K562 (cell line): ENCODE measurements around the gene FTH1. TPM values are rescaled to one million over a fixed set of nuclear protein-coding genes. Genes with fewer than 3 reads are reported as not detected.

Experiments used
- ARID1B ChIP-seq: fragments of 450-650 bp; IDR thresholded peaks from 2 replicates; pipeline ENCODE4 v1.6.1; 2016; ENCODE audit warnings: antibody characterized with exemption, mild to moderate bottlenecking, inconsistent platforms
- ATF7 ChIP-seq: fragments of 450-650 bp; IDR thresholded peaks from 2 replicates; pipeline ENCODE4 v1.7.1; 2014; ENCODE audit warnings: mild to moderate bottlenecking, moderate library complexity
- CBFB ChIP-seq: sonication (generic); formaldehyde crosslinking; IDR thresholded peaks from 2 replicates; pipeline ENCODE4 v1.4.0; 2020; ENCODE audit warnings: mild to moderate bottlenecking, missing genetic modification reagents
- CBX2 ChIP-seq: fragments of 200-600 bp; sonication (generic); IDR thresholded peaks from one replicate; pipeline ENCODE4 v1.6.1; 2012; ENCODE audit warnings: mild to moderate bottlenecking, low read length, inconsistent platforms; ENCODE audit not compliant: insufficient read depth, poor library complexity, severe bottlenecking
- CHD4 ChIP-seq: fragments of 200-600 bp; sonication (generic); IDR thresholded peaks from 3 replicates; pipeline ENCODE4 v1.6.1; 2012; ENCODE audit warnings: low read depth, mild to moderate bottlenecking, mixed read lengths, low read length, inconsistent platforms; ENCODE audit not compliant: insufficient read depth, insufficient replicate concordance, poor library complexity, severe bottlenecking
- HCFC1 ChIP-seq: IDR thresholded peaks from 2 replicates; pipeline ENCODE4 v1.6.1; 2012; ENCODE audit warnings: low read depth, low read length, improper control_type of control experiment
- KDM2B ChIP-seq: fragments of 250-450 bp; sonication (Bioruptor Pico); IDR thresholded peaks from 2 replicates; pipeline ENCODE4 v1.8.0; 2021; ENCODE audit warnings: mild to moderate bottlenecking, moderate library complexity
- KDM5B ChIP-seq: fragments of 200-600 bp; sonication (generic); IDR thresholded peaks from 2 replicates; pipeline ENCODE4 v1.6.1; 2012; ENCODE audit warnings: low read depth, mild to moderate bottlenecking, moderate library complexity, low read length, control low read depth, inconsistent platforms; ENCODE audit not compliant: insufficient replicate concordance
- KLF1 ChIP-seq: fragments of 450-650 bp; IDR thresholded peaks from 2 replicates; pipeline ENCODE4 v1.6.1; 2016; ENCODE audit warnings: missing genetic modification characterization, missing compliant biosample characterization
- MCM5 ChIP-seq: fragments of 450-650 bp; IDR thresholded peaks from 2 replicates; pipeline ENCODE4 v1.6.1; 2016; ENCODE audit warnings: low read depth
- NCOA6 ChIP-seq: fragments of 450-650 bp; IDR thresholded peaks from 2 replicates; pipeline ENCODE4 v1.6.1; 2017; ENCODE audit warnings: mild to moderate bottlenecking
- POLR2AphosphoS5 ChIP-seq: IDR thresholded peaks from 2 replicates; pipeline ENCODE4 v1.6.1; 2011; ENCODE audit warnings: mild to moderate bottlenecking, low read depth, low read length, moderate library complexity; ENCODE audit not compliant: control insufficient read depth, insufficient read depth
- SAFB2 ChIP-seq: fragments of 200-400 bp; formaldehyde crosslinking; IDR thresholded peaks from 2 replicates; pipeline ENCODE4 v1.6.1; 2018; ENCODE audit warnings: borderline replicate concordance, low read length, low read depth, moderate library complexity; ENCODE audit not compliant: severe bottlenecking
- SP2 ChIP-seq: IDR thresholded peaks from 2 replicates; pipeline ENCODE4 v1.6.1; 2011; ENCODE audit warnings: mild to moderate bottlenecking, low read depth, low read length, moderate library complexity; ENCODE audit not compliant: poor library complexity, severe bottlenecking; ENCODE audit errors: extremely low read depth
- SRSF9 ChIP-seq: fragments of 200-400 bp; formaldehyde crosslinking; IDR thresholded peaks from 2 replicates; pipeline ENCODE4 v1.6.1; 2017; ENCODE audit warnings: low read depth, low read length, borderline replicate concordance
- TGIF2 ChIP-seq: sonication (generic); formaldehyde crosslinking; IDR thresholded peaks from 2 replicates; pipeline ENCODE4 v1.8.1; 2022; ENCODE audit warnings: mild to moderate bottlenecking, missing genetic modification reagents, moderate library complexity
- THAP7 ChIP-seq: fragments of 250-450 bp; sonication (Bioruptor Pico); IDR thresholded peaks from 2 replicates; pipeline ENCODE4 v1.5.0; 2021
- THRB ChIP-seq: fragments of 450-650 bp; formaldehyde crosslinking; conservative IDR thresholded peaks from 2 replicates; pipeline ENCODE4 v1.4.0; 2022; ENCODE audit warnings: mild to moderate bottlenecking, missing genetic modification characterization
- U2AF1 ChIP-seq: fragments of 200-400 bp; formaldehyde crosslinking; optimal IDR thresholded peaks from 2 replicates; pipeline ENCODE3; 2017; ENCODE audit warnings: mild to moderate bottlenecking, low read depth, low read length, moderate library complexity
- ZBTB8A ChIP-seq: fragments of 450-650 bp; IDR thresholded peaks from 2 replicates; pipeline ENCODE4 v1.6.1; 2018; ENCODE audit warnings: mild to moderate bottlenecking, moderate library complexity; ENCODE audit not compliant: partially characterized antibody
- ZNF134 ChIP-seq: fragments of 250-450 bp; sonication (Bioruptor Pico); conservative IDR thresholded peaks from 2 replicates; pipeline ENCODE4 v1.4.0; 2020
- ZNF143 ChIP-seq: sonication (generic); formaldehyde crosslinking; IDR thresholded peaks from 2 replicates; pipeline ENCODE4 v1.9.0; 2022; ENCODE audit warnings: mild to moderate bottlenecking, missing genetic modification reagents
- ZNF165 ChIP-seq: fragments of 250-450 bp; sonication (Bioruptor Pico); IDR thresholded peaks from 2 replicates; pipeline ENCODE4 v1.4.0; 2020; ENCODE audit warnings: borderline replicate concordance
- ZNF445 ChIP-seq: fragments of 250-450 bp; sonication (Bioruptor Pico); IDR thresholded peaks from 2 replicates; pipeline ENCODE4 v1.4.0; 2020; ENCODE audit warnings: low read depth, mild to moderate bottlenecking, moderate library complexity
- ZNF551 ChIP-seq: fragments of 250-450 bp; sonication (Bioruptor Pico); IDR thresholded peaks from 2 replicates; pipeline ENCODE4 v1.5.0; 2021; ENCODE audit warnings: mild to moderate bottlenecking, moderate library complexity
- ZNF668 ChIP-seq: fragments of 250-450 bp; sonication (Bioruptor Pico); IDR thresholded peaks from 2 replicates; pipeline ENCODE4 v1.8.0; 2022; ENCODE audit warnings: mild to moderate bottlenecking, inconsistent platforms
- polyA plus RNA-seq, 8 experiments: library from polyadenylated mRNA; depleted of rRNA in 4 of 8; stranded (reverse) in 5 of 8; unstranded in 3 of 8; fragments of >200 nt; fragmentation: Nextera tagmentation in 2 of 8; fragmentation: Illumina TruSeq in 1 of 8; extraction: Ambion mirVana in 2 of 8; extraction: Trizol in 1 of 8; gene quantifications; 2 replicates each; pipeline versions ENCODE4 v1.2.1 to v1.2.3, GENCODE V29; 2011 to 2014; ENCODE audit warnings: inconsistent platforms in 1 of 8, missing spikeins in 1 of 8
- total RNA-seq, 7 experiments: library from RNA; depleted of rRNA in 6 of 7; stranded (reverse); fragments of >200 nt in 6 of 7; fragmentation: Illumina TruSeq in 2 of 7; extraction: Trizol in 2 of 7; gene quantifications; 2 replicates each; pipeline versions ENCODE4 v1.2.1 to v1.2.3, GENCODE V29; 2011 to 2021; ENCODE audit warnings: low replicate concordance in 1 of 7
- TF ChIP-seq, protein P1 (sequence below): sonication (generic); formaldehyde crosslinking; IDR thresholded peaks from 2 replicates; pipeline ENCODE4 v1.5.0; 2020; ENCODE audit warnings: missing genetic modification reagents

FTH1 gene
- total and polyA plus RNA-seq, 9 of the 15 experiments (the other 6 are each of a cell fraction or from before 2014, with no cell fraction given), result 370 to 3,146 (median 802) TPM

- TF ChIP-seq HCFC1 (no peak; the same call in 1 of the 2 replicates), ZNF165 (no peak), KDM2B (no peak), TGIF2 (no peak), SP2 (no peak), U2AF1 (no peak), ZNF143 (CRISPR knock-in tag) (no peak), THRB (peak; percentile 22; the same call in 1 of the 2 replicates), THAP7 (CRISPR knock-in tag) (no peak; the same call in 1 of the 2 replicates), KDM5B (peak; percentile 51), KLF1 (tag) (no peak), CBX2 (no peak), ARID1B (peak; percentile 86), POLR2AphosphoS5 (peak; percentile 72; the same call in 1 of the 2 replicates), ZNF445 (CRISPR knock-in tag) (no peak), CHD4 (no peak), CBFB (0 out of 2 replicates have a peak, but pooled peaks have one; percentile 61), ATF7 (peak; percentile 92), SAFB2 (no peak), ZNF134 (no peak), ZNF551 (CRISPR knock-in tag) (no peak), ZNF668 (CRISPR knock-in tag) (no peak), MCM5 (no peak), ZBTB8A (no peak), NCOA6 (no peak), SRSF9 (no peak)
- TF ChIP-seq, protein P1, sequence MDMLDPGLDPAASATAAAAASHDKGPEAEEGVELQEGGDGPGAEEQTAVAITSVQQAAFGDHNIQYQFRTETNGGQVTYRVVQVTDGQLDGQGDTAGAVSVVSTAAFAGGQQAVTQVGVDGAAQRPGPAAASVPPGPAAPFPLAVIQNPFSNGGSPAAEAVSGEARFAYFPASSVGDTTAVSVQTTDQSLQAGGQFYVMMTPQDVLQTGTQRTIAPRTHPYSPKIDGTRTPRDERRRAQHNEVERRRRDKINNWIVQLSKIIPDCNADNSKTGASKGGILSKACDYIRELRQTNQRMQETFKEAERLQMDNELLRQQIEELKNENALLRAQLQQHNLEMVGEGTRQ (CRISPR knock-in tag), result peak; percentile 86
Measured at GRCh38 chr11:61971248-61972111, 4.0 kb upstream of the FTH1 start (continued).
